ENCODE data around the gene ANKMY1.

ANKMY1 gene

DNA sequence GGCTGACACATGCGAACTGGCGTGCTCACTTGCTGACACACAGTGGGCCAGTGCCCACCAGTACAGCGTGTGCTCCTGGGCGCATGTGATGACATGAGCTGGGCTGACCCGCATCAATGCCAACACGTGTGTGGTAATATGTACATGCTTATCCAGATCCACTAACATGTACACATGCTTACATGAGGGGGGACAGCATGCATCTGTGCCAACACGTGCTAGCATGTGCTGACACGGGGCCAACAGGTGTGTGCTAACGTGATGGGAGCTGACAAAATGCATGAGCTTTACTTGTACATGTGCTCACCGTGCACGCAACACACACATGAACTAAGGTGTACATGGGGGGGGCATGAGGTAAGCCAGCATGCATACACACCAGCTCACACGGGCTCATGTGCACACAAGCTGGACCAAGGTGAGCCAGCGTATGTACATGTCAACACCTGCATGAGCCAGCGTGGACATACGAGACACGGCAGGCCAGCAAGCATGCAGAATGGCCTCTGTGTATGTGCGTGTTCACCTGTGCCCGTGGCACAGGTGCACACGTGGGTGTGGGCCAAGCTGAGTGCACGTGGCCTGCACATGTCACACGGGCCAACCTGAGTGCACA lies 93.8 kb downstream of the ANKMY1 start:
- no peak overlapping the region for H3K4me3 ChIP-seq (ENCODE audit: low read depth, low read length)

GRCh38 chr2:240463274-240463865 lies 94.4 kb downstream of the ANKMY1 start:
- no peak overlapping the region for H3K4me3 ChIP-seq (ENCODE audit: low read depth, low read length)

DNA sequence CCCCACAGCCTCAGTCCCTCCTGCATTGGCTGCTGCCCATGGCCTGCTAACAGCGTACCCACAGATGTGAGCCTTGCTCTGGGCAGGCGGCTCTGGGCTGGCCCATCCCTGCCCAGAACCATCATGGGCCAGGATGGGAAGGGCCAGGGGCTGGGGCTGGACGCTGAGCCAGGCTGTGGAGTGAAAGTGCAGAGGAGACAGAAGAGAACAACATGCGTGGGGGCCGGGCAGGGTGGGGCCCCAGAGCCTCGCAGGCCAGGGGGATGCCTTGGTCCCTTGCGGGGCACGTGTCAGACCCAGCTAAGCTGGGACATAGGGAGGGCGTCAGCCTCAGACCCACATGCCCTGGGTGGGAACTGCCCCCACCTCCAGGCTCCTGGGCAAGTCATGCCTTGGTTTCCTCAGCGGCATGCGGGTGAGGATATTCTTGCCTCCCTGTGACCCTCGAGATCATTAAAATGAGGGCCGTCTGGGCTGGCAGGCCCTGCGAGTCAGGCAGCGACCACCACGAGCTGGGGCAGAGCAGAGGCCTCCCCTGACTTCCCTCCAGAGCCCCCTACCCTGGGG lies 95.0 kb downstream of the ANKMY1 start:
- no peak overlapping the region for H3K4me3 ChIP-seq (ENCODE audit: low read depth, low read length)

DNA sequence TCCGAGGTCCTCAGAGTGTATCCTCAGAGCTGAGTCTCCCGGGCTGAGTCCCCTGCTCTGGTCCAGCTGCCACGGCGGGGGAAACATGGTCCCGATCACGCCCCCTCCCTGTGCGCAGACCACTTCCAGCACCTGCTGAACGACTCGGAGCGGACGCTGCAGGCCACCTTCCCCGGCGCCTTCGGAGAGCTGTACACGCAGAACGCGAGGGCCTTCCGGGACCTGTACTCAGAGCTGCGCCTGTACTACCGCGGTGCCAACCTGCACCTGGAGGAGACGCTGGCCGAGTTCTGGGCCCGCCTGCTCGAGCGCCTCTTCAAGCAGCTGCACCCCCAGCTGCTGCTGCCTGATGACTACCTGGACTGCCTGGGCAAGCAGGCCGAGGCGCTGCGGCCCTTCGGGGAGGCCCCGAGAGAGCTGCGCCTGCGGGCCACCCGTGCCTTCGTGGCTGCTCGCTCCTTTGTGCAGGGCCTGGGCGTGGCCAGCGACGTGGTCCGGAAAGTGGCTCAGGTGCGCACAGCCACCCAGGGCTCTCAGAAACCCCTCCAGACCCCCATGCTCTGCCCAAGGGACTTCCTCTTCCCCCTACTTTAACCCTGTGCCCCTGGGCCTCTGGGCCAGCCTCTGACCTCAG lies 95.6 kb downstream of the ANKMY1 start:
- no peak overlapping the region for H3K4me3 ChIP-seq (ENCODE audit: low read depth, low read length)

DNA sequence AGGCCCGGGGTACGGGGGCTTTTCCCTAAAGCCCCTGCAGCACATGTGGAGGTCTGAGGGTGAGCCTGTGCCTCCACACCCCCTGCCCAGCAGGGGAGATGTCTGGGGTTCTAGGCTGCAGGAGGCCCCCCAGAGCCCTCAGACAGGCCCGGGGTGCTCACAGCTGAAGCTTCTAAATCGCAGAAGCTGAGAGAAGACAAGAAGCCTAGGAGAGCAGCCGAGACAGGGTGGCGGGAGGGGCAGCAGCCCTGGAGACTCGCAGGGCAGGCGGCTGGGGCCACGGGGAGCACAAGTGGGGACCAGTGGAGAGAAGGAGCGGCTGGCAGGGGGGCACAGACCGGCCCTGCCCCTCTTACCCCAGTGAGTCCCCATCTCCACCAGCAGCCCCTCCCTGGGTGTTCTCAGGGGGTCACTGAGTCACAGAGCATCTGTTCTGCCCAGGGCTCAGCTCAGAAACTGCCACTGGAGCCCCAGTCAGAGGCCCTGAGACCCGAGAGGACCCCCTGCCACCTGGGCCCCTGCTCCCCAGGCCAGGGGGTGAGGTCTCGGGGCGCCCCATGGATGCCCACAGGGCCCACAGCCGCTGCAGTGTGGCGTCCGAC lies 96.2 kb downstream of the ANKMY1 start:
- no peak overlapping the region for H3K4me3 ChIP-seq (ENCODE audit: low read depth, low read length)

DNA sequence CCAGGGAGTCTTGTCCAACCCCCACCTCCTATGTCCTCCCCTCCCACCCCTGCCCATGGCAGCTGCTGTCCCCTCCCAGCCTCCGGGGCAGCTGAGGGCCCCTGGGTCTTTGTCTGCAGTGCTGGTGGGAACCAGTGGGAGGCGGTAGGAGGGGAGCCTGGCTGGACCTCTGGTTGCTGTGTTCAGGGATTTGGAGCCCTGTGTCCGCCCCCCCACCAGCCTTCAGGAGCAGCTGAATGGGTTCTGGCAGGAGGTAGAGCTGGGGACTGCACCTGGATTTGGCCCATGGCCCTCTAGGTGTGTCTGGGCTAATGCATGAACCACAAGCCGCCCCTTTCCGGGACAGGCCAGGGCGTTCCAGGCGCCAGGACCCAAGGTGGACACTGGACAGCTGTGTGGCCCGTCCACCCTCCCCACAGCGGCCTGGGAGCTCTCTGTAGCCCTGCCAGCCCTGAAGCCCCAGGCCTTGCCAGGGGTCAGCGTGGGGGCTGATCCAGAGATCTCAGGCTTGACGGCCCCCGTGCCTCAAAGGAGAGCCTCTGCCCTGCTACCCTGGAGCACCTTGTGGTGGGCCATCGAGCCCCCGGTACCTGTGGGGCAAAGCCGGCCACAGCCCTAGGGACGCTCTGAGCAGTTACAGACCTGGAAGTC lies 96.9 kb downstream of the ANKMY1 start:
- H3K4me3 ChIP-seq (ENCODE audit: low read depth, low read length): no peak overlapping the region

GRCh38 chr2:240460253-240460711 lies 97.5 kb downstream of the ANKMY1 start:
- H3K4me3 ChIP-seq (ENCODE audit: low read depth, low read length): no peak overlapping the region

GRCh38 chr2:240459401-240460252 lies 98.2 kb downstream of the ANKMY1 start:
- no peak overlapping the region for H3K4me3 ChIP-seq (ENCODE audit: low read depth, low read length)

DNA sequence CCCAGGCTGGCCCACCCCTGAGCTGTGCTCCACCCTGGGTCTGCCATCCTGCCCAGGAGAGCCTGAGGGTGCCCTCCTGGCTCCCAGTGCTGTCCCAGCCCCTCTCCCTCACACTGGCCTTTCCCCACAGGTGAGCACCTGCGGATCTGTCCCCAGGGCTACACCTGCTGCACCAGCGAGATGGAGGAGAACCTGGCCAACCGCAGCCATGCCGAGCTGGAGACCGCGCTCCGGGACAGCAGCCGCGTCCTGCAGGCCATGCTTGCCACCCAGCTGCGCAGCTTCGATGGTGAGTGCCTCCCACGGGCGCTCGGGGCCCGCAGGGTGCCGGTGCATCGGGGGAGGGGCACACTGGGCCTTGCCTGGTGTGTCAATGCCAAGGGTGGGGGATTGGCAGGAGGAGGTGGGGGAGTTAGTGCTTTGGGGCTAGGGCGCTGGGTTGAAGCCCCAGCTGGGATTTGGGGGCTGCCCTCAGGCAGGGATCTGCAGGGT lies 98.8 kb downstream of the ANKMY1 start:
- no peak overlapping the region for H3K4me3 ChIP-seq (ENCODE audit: low read depth, low read length)

DNA sequence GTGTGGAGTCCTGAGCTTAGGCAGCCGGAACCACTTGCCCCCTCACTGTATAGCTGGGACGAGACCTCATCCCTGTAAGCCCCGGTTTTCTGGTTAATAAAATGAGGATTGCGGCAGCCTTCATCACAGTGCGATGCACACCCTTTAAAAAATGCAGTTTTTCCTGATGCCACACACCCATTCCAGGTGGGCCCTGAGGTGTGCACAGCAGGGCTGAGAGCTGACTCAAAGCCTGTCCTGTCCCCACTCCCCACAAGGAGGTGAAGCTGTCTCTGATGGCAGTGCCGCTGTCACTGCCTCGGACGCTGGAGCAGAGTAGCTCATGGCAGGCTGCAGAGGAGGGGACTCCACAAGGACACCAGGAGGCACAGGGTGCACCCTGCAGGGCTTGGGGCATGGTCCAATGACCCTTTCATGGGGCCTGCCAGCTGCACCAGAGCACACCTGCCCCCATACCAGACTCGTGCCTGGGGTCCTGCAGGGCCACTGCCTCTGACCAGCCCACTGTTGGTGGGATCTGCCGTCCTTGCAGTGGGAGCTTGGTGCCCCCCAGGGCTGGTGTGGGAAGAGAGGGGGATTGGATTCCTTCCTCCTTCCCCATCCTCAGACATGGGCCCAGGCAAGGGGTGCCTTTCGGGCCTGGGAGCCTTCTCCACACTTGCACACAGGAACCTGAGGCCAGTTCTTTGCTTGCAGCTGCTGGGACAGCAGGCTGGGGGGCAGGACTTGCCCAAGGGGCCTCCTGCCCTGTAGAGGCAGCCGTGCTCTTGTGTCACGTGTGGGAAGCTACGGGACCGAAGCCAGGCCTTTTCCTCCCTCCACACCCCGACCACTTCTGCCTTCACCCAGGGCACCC lies 99.5 kb downstream of the ANKMY1 start:
- H3K4me3 ChIP-seq (ENCODE audit: low read depth, low read length): no peak overlapping the region

DNA sequence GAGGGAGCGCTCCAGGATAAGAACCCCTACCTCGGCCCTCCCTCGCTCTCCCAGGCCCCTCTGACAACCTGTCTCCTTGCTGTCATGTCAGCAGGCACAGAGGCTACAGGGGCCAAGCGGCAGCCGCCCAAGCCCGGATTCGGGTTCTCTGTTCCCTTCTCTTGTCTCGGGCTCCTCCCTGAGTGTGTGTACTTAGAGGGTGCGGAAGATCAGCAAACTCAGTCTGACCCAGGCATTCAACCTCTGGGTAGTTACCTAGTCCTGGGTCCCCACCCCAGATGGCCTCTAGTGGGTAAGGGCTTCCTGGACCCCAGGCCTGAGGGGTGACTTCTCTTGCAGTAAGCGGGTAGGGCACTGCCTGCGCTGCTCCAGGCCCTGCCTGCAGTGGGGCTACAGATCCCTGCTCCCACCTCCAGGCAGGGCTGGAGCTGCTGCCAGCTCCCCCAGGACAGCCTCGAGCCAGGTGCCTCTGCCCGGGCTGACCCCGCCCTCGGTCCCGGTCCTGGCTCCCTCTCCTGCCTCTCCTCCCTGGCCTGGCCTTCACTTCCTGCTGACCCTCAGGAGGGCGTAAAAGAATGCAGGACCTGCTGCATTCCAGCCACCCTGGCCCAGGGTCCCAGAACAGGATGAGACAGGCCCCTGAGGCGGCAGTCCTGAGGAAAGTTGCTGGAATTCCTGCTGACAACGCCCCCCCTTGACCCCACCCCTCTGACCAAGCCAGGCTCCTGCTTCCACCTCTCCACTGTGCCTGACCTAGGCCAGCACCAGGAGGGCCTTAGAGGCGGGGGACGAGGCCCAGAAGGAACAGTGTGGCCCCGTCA lies 100.4 kb downstream of the ANKMY1 start:
- no peak overlapping the region for H3K4me3 ChIP-seq (ENCODE audit: low read depth, low read length)

GRCh38 chr2:240456447-240457222 lies 101.2 kb downstream of the ANKMY1 start:
- no peak overlapping the region for H3K4me3 ChIP-seq (ENCODE audit: low read depth, low read length)

DNA sequence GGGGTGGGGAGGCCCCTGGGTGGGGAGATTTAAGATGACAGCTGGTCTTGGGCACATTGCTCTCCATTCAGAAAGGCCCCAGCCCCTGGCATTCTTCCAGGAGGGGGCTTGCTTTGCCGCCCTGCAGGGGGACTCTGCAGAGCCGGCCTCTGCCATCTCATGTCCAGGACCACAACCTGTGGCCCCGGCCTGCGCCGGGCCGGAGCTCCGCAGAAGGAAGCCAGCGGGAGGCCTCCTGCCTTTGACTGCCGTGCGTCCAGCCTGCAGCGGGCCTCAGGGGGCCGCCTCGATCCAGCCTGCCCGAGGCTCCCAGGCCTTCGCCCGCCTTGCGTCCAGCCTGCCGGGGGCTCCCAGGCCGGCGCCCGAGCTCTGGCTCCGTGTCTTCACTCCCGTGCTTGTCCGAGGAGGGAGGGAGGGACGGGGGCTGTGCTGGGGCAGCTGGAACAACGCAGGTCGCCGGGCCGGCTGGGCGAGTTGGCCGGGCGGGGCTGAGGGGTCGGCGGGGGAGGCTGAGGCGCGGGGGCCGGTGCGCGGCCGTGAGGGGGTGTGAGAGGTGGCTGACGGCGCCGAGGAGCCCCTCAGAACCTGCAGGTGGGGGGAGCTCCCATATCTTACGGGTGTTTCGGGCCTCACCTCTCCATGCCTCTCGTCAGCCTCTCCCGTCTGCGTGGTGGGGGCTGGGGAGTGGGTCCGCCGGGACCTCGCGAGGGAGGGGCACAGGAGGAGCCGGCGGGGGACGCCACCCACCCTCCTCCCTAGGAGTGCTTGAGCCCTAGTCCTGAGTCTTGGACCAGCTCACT lies 101.9 kb downstream of the ANKMY1 start:
- no peak overlapping the region for H3K4me3 ChIP-seq (ENCODE audit: low read depth, low read length)

DNA sequence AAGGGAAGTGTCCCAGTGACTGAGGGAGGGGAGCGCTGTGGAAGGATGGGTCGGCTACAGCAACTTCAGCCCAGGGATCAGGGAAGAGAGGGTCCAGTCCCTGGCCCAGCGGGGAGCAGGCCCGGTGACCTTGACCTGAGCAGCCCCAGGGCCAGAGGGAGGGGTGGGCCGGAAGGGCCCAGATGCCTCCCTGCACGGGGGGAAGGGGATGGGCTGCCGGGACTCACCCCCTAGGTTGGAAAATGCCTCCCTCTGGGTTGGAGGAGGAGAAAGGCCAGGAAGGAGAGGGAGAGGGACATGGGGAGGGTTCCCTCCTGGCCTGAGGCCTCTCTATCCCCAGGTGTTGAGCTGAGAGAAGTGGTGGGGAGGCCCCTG lies 102.5 kb downstream of the ANKMY1 start:
- H3K4me3 ChIP-seq (ENCODE audit: low read depth, low read length): no peak overlapping the region

- H3K4me3 ChIP-seq (ENCODE audit: low read depth, low read length): no peak overlapping the region
These were observed 103.5 kb downstream of the ANKMY1 start for GRCh38 chr2:240454106-240454901.

- no peak overlapping the region for H3K4me3 ChIP-seq (ENCODE audit: low read depth, low read length)
These were observed 104.2 kb downstream of the ANKMY1 start for GRCh38 chr2:240453461-240454105.

Measured in iPS-11a (cell line).